GM18517 (cell line): Measurements from ENCODE around the gene IL1RAPL1.

Source experiments
- ATAC-seq: cut with Tn5 transposase; IDR thresholded peaks from one replicate; pipeline ENCODE4 v1.9.1; 2021; ENCODE audit warnings: mild to moderate bottlenecking, moderate library complexity; ENCODE audit not compliant: unreplicated experiment

IL1RAPL1 gene

GRCh38 chrX:29604381-29604780 is 1017.1 kb downstream of the IL1RAPL1 start:
- no peak for ATAC-seq

- ATAC-seq: no peak
Measured at GRCh38 chrX:29617276-29617675, 1030.0 kb downstream of the IL1RAPL1 start.

GRCh38 chrX:29617725-29618124 is 1030.5 kb downstream of the IL1RAPL1 start:
- ATAC-seq: no peak

- ATAC-seq: peak; percentile 54
Measured at GRCh38 chrX:29627833-29628232, 1040.6 kb downstream of the IL1RAPL1 start.

- no peak for ATAC-seq
Measured at GRCh38 chrX:29634516-29634915, 1047.3 kb downstream of the IL1RAPL1 start.

GRCh38 chrX:29636331-29636730 is 1049.1 kb downstream of the IL1RAPL1 start:
- ATAC-seq: no peak

- ATAC-seq: no peak
Measured at GRCh38 chrX:29640106-29640505, 1052.9 kb downstream of the IL1RAPL1 start.

- ATAC-seq: no peak
Measured at GRCh38 chrX:29641461-29641860, 1054.2 kb downstream of the IL1RAPL1 start.

- no peak for ATAC-seq
Measured at GRCh38 chrX:29643181-29643580, 1055.9 kb downstream of the IL1RAPL1 start.

GRCh38 chrX:29648161-29648560 is 1060.9 kb downstream of the IL1RAPL1 start:
- no peak for ATAC-seq

- ATAC-seq: no peak
Measured at GRCh38 chrX:29652484-29652883, 1065.2 kb downstream of the IL1RAPL1 start.

- no peak for ATAC-seq
Measured at GRCh38 chrX:29653721-29654120, 1066.5 kb downstream of the IL1RAPL1 start.

- no peak for ATAC-seq
Measured at GRCh38 chrX:29659911-29660310, 1072.7 kb downstream of the IL1RAPL1 start.

GRCh38 chrX:29661290-29661689 is 1074.0 kb downstream of the IL1RAPL1 start:
- no peak for ATAC-seq

GRCh38 chrX:29662101-29662500 is 1074.9 kb downstream of the IL1RAPL1 start:
- ATAC-seq: no peak

- ATAC-seq: peak; percentile 73
Measured at GRCh38 chrX:29662759-29663503, 1075.7 kb downstream of the IL1RAPL1 start.

- ATAC-seq: no peak
Measured at GRCh38 chrX:29665532-29665931, 1078.3 kb downstream of the IL1RAPL1 start.

GRCh38 chrX:29666366-29666765 is 1079.1 kb downstream of the IL1RAPL1 start:
- ATAC-seq: no peak

- no peak for ATAC-seq
Measured at GRCh38 chrX:29671421-29671820, 1084.2 kb downstream of the IL1RAPL1 start.

- no peak for ATAC-seq
Measured at GRCh38 chrX:29687687-29688086, 1100.4 kb downstream of the IL1RAPL1 start.

GRCh38 chrX:29690061-29690460 is 1102.8 kb downstream of the IL1RAPL1 start:
- ATAC-seq: no peak

GRCh38 chrX:29691044-29691443 is 1103.8 kb downstream of the IL1RAPL1 start:
- ATAC-seq: no peak

- no peak for ATAC-seq
Measured at GRCh38 chrX:29693912-29694311, 1106.7 kb downstream of the IL1RAPL1 start.
